B cell (primary cell): ENCODE data around the gene MYO6. TPM values are rescaled to one million over a fixed set of nuclear protein-coding genes. Genes with fewer than 3 reads are reported as not detected.

Source experiments
- ATAC-seq: fragments of 200-7000 bp; cut with Tn5 transposase; one replicate; pipeline ENCODE4 v1.10.0; 2021; ENCODE audit warnings: low read depth, mild to moderate bottlenecking, moderate number of reproducible peaks, moderate library complexity
- CTCF ChIA-PET: fragments of 350-600 bp; sonication (Branson Sonifier 250); formaldehyde crosslinking; loops from one replicate; lab custom pipeline; 2021; ENCODE audit warnings: antibody characterized with exemption, inconsistent platforms; lab: Charles Lee
- POLR2A ChIA-PET: fragments of 350-600 bp; sonication (Branson Sonifier 250); formaldehyde crosslinking; loops from one replicate; lab custom pipeline; 2021; ENCODE audit warnings: antibody characterized with exemption; lab: Charles Lee
- DNase-seq: peaks from one replicate; pipeline ENCODE4 v3.0.0; 2013
- H2AFZ ChIP-seq: 2 replicates; pipeline ENCODE4 v1.6.1; 2012; ENCODE audit warnings: mild to moderate bottlenecking, low read depth, low read length; ENCODE audit not compliant: insufficient read depth, poor library complexity, severe bottlenecking
- H3K27ac ChIP-seq, 2 donors: 1 replicate in 1 of 2; 2 replicates in 1 of 2; pipeline ENCODE4 v1.5.1; 2012 to 2013; ENCODE audit warnings: low read length in 2 of 2, mild to moderate bottlenecking in 2 of 2, moderate library complexity in 1 of 2
- H3K27me3 ChIP-seq, 4 experiments: fragments of 200-600 bp in 1 of 4; sonication (generic) in 1 of 4; replicated peaks in 1 of 4; 1 replicate in 2 of 4; 2 replicates in 2 of 4; pipeline versions ENCODE4 v1.6.1 to v1.7.0; 2013 to 2016; ENCODE audit warnings: low read length in 3 of 4, mild to moderate bottlenecking in 2 of 4, mixed read lengths in 1 of 4, moderate library complexity in 1 of 4; ENCODE audit not compliant: insufficient read depth in 4 of 4, control insufficient read depth in 3 of 4; ENCODE audit errors: control extremely low read depth in 1 of 4
- H3K36me3 ChIP-seq, 2 experiments: replicated peaks in 1 of 2; 1 replicate in 1 of 2; 2 replicates in 1 of 2; pipeline versions ENCODE4 v1.6.1 to v1.7.1; 2013; ENCODE audit warnings: low read length in 1 of 2; ENCODE audit not compliant: insufficient read depth in 2 of 2, control insufficient read depth in 1 of 2; ENCODE audit errors: control extremely low read depth in 1 of 2, extremely low read depth in 1 of 2
- H3K4me1 ChIP-seq, 2 donors: fragments of 200-600 bp in 1 of 2; sonication (generic) in 1 of 2; 1 replicate in 1 of 2; 2 replicates in 1 of 2; pipeline versions ENCODE4 v1.5.1 to v1.6.1; 2013 to 2017; ENCODE audit warnings: low read length in 2 of 2; ENCODE audit not compliant: control insufficient read depth in 2 of 2, insufficient read depth in 2 of 2
- H3K4me2 ChIP-seq: replicated peaks from 2 replicates; pipeline ENCODE3; 2012; ENCODE audit warnings: mild to moderate bottlenecking, low read depth, low read length; ENCODE audit not compliant: poor library complexity, severe bottlenecking
- H3K4me3 ChIP-seq, 5 experiments: fragments of 200-600 bp in 1 of 5; sonication (generic) in 1 of 5; 1 replicate in 3 of 5; 2 replicates in 2 of 5; pipeline versions ENCODE4 v1.5.1 to v1.7.0; 2011 to 2016; ENCODE audit warnings: low read length in 4 of 5, mild to moderate bottlenecking in 4 of 5, low read depth in 2 of 5, control low read depth in 1 of 5, moderate library complexity in 1 of 5; ENCODE audit not compliant: insufficient read depth in 1 of 5; ENCODE audit errors: control extremely low read depth in 1 of 5, extremely low read depth in 1 of 5
- H3K79me2 ChIP-seq: fragments of 200-600 bp; sonication (generic); one replicate; pipeline ENCODE4 v1.6.0; 2016; ENCODE audit warnings: low read length; ENCODE audit not compliant: control insufficient read depth, insufficient read depth
- H3K9ac ChIP-seq: fragments of 200-600 bp; sonication (generic); 2 replicates; pipeline ENCODE4 v1.6.1; 2017; ENCODE audit warnings: mild to moderate bottlenecking, low read length, moderate library complexity
- H3K9me3 ChIP-seq, 3 donors: one replicate each; pipeline versions ENCODE4 v1.6.1 to v1.7.1; 2013; ENCODE audit warnings: low read length in 2 of 3; ENCODE audit not compliant: control insufficient read depth in 2 of 3, insufficient read depth in 1 of 3; ENCODE audit errors: control extremely low read depth in 1 of 3
- H4K20me1 ChIP-seq: 2 replicates; pipeline ENCODE4 v1.6.0; 2012; ENCODE audit warnings: mild to moderate bottlenecking, low read length; ENCODE audit not compliant: insufficient read depth, control insufficient read depth, poor library complexity, severe bottlenecking
- H3K27ac Mint-ChIP-seq: one replicate; pipeline ENCODE4 v1.8.0; 2021; ENCODE audit warnings: mixed read lengths
- H3K27me3 Mint-ChIP-seq: one replicate; pipeline ENCODE4 v1.8.0; 2021; ENCODE audit warnings: mixed read lengths
- H3K4me1 Mint-ChIP-seq: one replicate; pipeline ENCODE4 v1.8.0; 2021; ENCODE audit warnings: mixed read lengths
- H3K4me3 Mint-ChIP-seq: one replicate; pipeline ENCODE4 v1.8.0; 2021; ENCODE audit warnings: mixed read lengths
- H3K9me3 Mint-ChIP-seq: one replicate; pipeline ENCODE4 v1.8.0; 2022; ENCODE audit warnings: mixed read lengths; ENCODE audit not compliant: insufficient read depth
- CTCF ChIP-seq: fragments of 200-600 bp; IDR thresholded peaks from one replicate; pipeline ENCODE4 v1.8.0; 2022; ENCODE audit warnings: antibody characterized with exemption, mild to moderate bottlenecking
- EZH2 ChIP-seq: IDR thresholded peaks from 2 replicates; pipeline ENCODE4 v1.6.1; 2012; ENCODE audit warnings: borderline replicate concordance, low read depth, mild to moderate bottlenecking, moderate library complexity, low read length; ENCODE audit not compliant: insufficient read depth, poor library complexity, severe bottlenecking
- WGBS: methylation state at CpG from one replicate; pipeline ENCODE4 v1.1.5; 2013; ENCODE audit warnings: missing lambda C conversion rate; ENCODE audit not compliant: insufficient coverage; 5-methylcytosine and 5-hydroxymethylcytosine counted together
- intact Hi-C: fragments of 100-400 bp; cut with micrococcal nuclease; formaldehyde crosslinking; loops from one replicate; pipeline ENCODE4 v1.10.0; 2022
- polyA plus RNA-seq: library from polyadenylated mRNA; depleted of rRNA; stranded (reverse); fragments of >200 nt; gene quantifications from 2 replicates; pipeline ENCODE4 v1.2.3, GENCODE V29; 2012
- total RNA-seq, 2 donors: library from RNA; stranded (reverse); fragments of 120-200 nt in 1 of 2; gene quantifications; 1 replicate in 1 of 2; 2 replicates in 1 of 2; pipeline versions ENCODE4 v1.2.3 to v1.2.4, GENCODE V29; 2013 to 2022

Gene MYO6
- total and polyA plus RNA-seq, 2 donors (not counting 1 experiment from before 2014, with no cell fraction given) = 0.09 to 0.59 TPM

GRCh38 chr6:75824160-75824559, 75.1 kb downstream of the MYO6 start:
- no peak overlapping the region for H3K9ac ChIP-seq
- no peak overlapping the region for H3K27ac ChIP-seq
- no peak overlapping the region for H3K27ac Mint-ChIP-seq
- H3K27me3 ChIP-seq = peaks cover 0 to 5% (median 0%) of the 10 kb centered on the region in 4 experiments
- H3K27me3 Mint-ChIP-seq = peaks cover 3% of the 10 kb centered on the region
- no peaks in the 10 kb centered on the region for H3K4me1 ChIP-seq
- H3K79me2 ChIP-seq = no peaks in the 10 kb centered on the region
- H3K4me2 ChIP-seq = no peak overlapping the region
- no peaks in the 10 kb centered on the region for H4K20me1 ChIP-seq
- intact Hi-C loops = no loop called here
- TF ChIP-seq CTCF (no peak), EZH2 (no peak)
- no peaks in the 10 kb centered on the region for H3K4me1 Mint-ChIP-seq
- ChIA-PET POLR2A (no interaction called here), CTCF (no interaction called here)
- H3K36me3 ChIP-seq = no peaks in the 10 kb centered on the region
- no peak overlapping the region for H3K4me3 ChIP-seq
- no peak for DNase-seq
- H3K9me3 Mint-ChIP-seq = no peaks in the 10 kb centered on the region
- ATAC-seq = no peak
- H3K4me3 Mint-ChIP-seq = no peak overlapping the region
- no peaks in the 10 kb centered on the region for H3K9me3 ChIP-seq
- H2AFZ ChIP-seq = no peak overlapping the region

- Histone ChIP-seq H3K4me2 (no peak overlapping the region), H3K4me3 (no peak overlapping the region), H4K20me1 (no peaks in the 10 kb centered on the region), H3K9ac (no peak overlapping the region), H3K27ac (no peak overlapping the region), H2AFZ (no peak overlapping the region), H3K4me1 (no peaks in the 10 kb centered on the region), H3K27me3 (peaks cover 0 to 5% (median 0%) of the 10 kb centered on the region in 4 experiments), H3K9me3 (no peaks in the 10 kb centered on the region), H3K79me2 (no peaks in the 10 kb centered on the region), H3K36me3 (no peaks in the 10 kb centered on the region)
- ChIA-PET CTCF (no interaction called here), POLR2A (no interaction called here)
- ATAC-seq (no peak), DNase-seq (no peak)
- H3K27me3 Mint-ChIP-seq = peaks cover 3% of the 10 kb centered on the region
- H3K27ac Mint-ChIP-seq = no peak overlapping the region
- TF ChIP-seq CTCF (no peak), EZH2 (no peak)
- intact Hi-C loops = no loop called here
- H3K4me1 Mint-ChIP-seq = no peaks in the 10 kb centered on the region
- no peaks in the 10 kb centered on the region for H3K9me3 Mint-ChIP-seq
- WGBS = 88% methylated on average over 1 of the region's 1 CpG
- H3K4me3 Mint-ChIP-seq = no peak overlapping the region
Observed at GRCh38 chr6:75827163-75827562, 78.1 kb downstream of the MYO6 start.
